A549 (cell line): Measurements from ENCODE around the gene EVPL. TPM values are rescaled to one million over a fixed set of nuclear protein-coding genes. Genes with fewer than 3 reads are reported as not detected.

Experiments used
- ATAC-seq, 2 experiments: fragments of 200-7000 bp in 1 of 2; fragments of >200 bp in 1 of 2; cut with Nextera tagmentation in 1 of 2; cut with Tn5 transposase in 1 of 2; 3 replicates each; pipeline versions ENCODE4 v1.8.0 to v1.9.1; 2018 to 2020; ENCODE audit warnings: mild to moderate bottlenecking in 1 of 2, moderate library complexity in 1 of 2
- CTCF ChIA-PET: fragments of 300-600 bp; sonication (Branson Sonifier 250); formaldehyde crosslinking; extraction: SDS; loops from one replicate; lab custom pipeline; 2021; ENCODE audit warnings: antibody characterized with exemption, inconsistent platforms; lab: Yijun Ruan, JAX
- POLR2A ChIA-PET: fragments of 350-600 bp; formaldehyde crosslinking; extraction: SDS; loops from one replicate; lab custom pipeline; 2021; ENCODE audit warnings: antibody characterized with exemption, inconsistent platforms; lab: Yijun Ruan, JAX
- DNase-seq, 2 experiments: peaks; one replicate each; pipeline versions ENCODE4 v3.0.0 to v3.0.0-alpha.2; 2011 to 2016; ENCODE audit warnings: low read depth in 1 of 2, low spot score in 1 of 2
- FAIRE-seq: peaks from 2 replicates; lab custom pipeline; 2011; peaks lifted over from hg19 to GRCh38; lab: Jason Lieb, UNC
- H3K27ac ChIP-seq, 2 experiments: fragments of >200 bp; sonication (Bioruptor Twin); formaldehyde crosslinking; 3 replicates each; pipeline ENCODE4 v1.5.1; 2016 to 2017
- H3K4me1 ChIP-seq: fragments of >200 bp; sonication (Bioruptor Twin); formaldehyde crosslinking; 3 replicates; pipeline ENCODE4 v1.6.1; 2016
- H3K4me2 ChIP-seq: fragments of >200 bp; sonication (Bioruptor Twin); formaldehyde crosslinking; 3 replicates; pipeline ENCODE4 v1.6.1; 2016
- H3K4me3 ChIP-seq: fragments of >200 bp; sonication (Bioruptor Twin); formaldehyde crosslinking; 3 replicates; pipeline ENCODE4 v1.5.1; 2016
- H3K9me3 ChIP-seq: fragments of >200 bp; sonication (Bioruptor Twin); formaldehyde crosslinking; 3 replicates; pipeline ENCODE4 v1.6.1; 2016
- CBX8 ChIP-seq: fragments of 200-600 bp; sonication (generic); IDR thresholded peaks from 2 replicates; pipeline ENCODE4 v1.6.1; 2016
- HDAC2 ChIP-seq: fragments of 200-600 bp; sonication (generic); IDR thresholded peaks from 2 replicates; pipeline ENCODE4 v1.6.1; 2016
- HOXB13 ChIP-seq: fragments of 250-450 bp; sonication (Bioruptor Pico); IDR thresholded peaks from 2 replicates; pipeline ENCODE4 v1.5.0; 2020; ENCODE audit warnings: low read depth, mild to moderate bottlenecking, moderate library complexity
- JUNB ChIP-seq: fragments of >200 bp; sonication (Bioruptor Twin); formaldehyde crosslinking; IDR thresholded peaks from 2 replicates; pipeline ENCODE4 v1.6.1; 2016
- RAD21 ChIP-seq, 2 experiments: fragments of >200 bp in 1 of 2; sonication (Bioruptor Twin) in 1 of 2; formaldehyde crosslinking in 1 of 2; IDR thresholded peaks in 1 of 2; conservative IDR thresholded peaks in 1 of 2; 2 replicates in 1 of 2; 3 replicates in 1 of 2; pipeline ENCODE4 v1.6.1; 2012 to 2018; ENCODE audit warnings: inconsistent platforms in 1 of 2
- RCOR1 ChIP-seq: fragments of 150-350 bp; IDR thresholded peaks from 2 replicates; pipeline ENCODE4 v1.6.1; 2014; ENCODE audit warnings: antibody characterized with exemption, low read length, low read depth
- SMC3 ChIP-seq: fragments of >200 bp; sonication (Bioruptor Twin); formaldehyde crosslinking; IDR thresholded peaks from 3 replicates; pipeline ENCODE4 v1.6.1; 2018; ENCODE audit warnings: inconsistent platforms
- TFCP2L1 ChIP-seq: fragments of 250-450 bp; sonication (Bioruptor Pico); IDR thresholded peaks from 2 replicates; pipeline ENCODE4 v1.5.0; 2021; ENCODE audit warnings: mild to moderate bottlenecking
- TP53 ChIP-seq: fragments of 250-450 bp; sonication (Bioruptor Pico); IDR thresholded peaks from 2 replicates; pipeline ENCODE4 v1.5.0; 2021; ENCODE audit warnings: mild to moderate bottlenecking, moderate library complexity
- ZC3H11A ChIP-seq: fragments of 450-650 bp; IDR thresholded peaks from 2 replicates; pipeline ENCODE4 v1.6.1; 2014; ENCODE audit warnings: antibody characterized with exemption, mild to moderate bottlenecking
- ZNF302 ChIP-seq: fragments of 250-450 bp; sonication (Bioruptor Pico); IDR thresholded peaks from 2 replicates; pipeline ENCODE4 v1.9.0; 2021; ENCODE audit warnings: inconsistent platforms, mild to moderate bottlenecking, moderate library complexity
- ZSCAN20 ChIP-seq: fragments of 250-450 bp; sonication (Bioruptor Pico); IDR thresholded peaks from 2 replicates; pipeline ENCODE4 v1.8.0; 2022; ENCODE audit warnings: mild to moderate bottlenecking, moderate library complexity
- WGBS: methylation state at CpG from one replicate; pipeline ENCODE4 v1.1.6; 2017; ENCODE audit errors: missing lambda C conversion rate; 5-methylcytosine and 5-hydroxymethylcytosine counted together
- polyA plus RNA-seq, 4 experiments: library from polyadenylated mRNA; depleted of rRNA in 3 of 4; stranded (reverse); fragments of >200 nt; fragmentation: RNase III in 1 of 4; extraction: RNeasy Plus Mini Kit Qiagen cat#74134 plus additional on column Dnase treatment in 1 of 4; gene quantifications; 2 replicates in 3 of 4; 3 replicates in 1 of 4; pipeline ENCODE4 v1.2.3, GENCODE V29; 2011 to 2017
- TF ChIP-seq, protein P1 (sequence below): fragments of >200 bp; sonication (Bioruptor Twin); formaldehyde crosslinking; IDR thresholded peaks from 3 replicates; pipeline ENCODE4 v1.6.1; 2016
- TF ChIP-seq, protein P2 (sequence below): fragments of >200 bp; sonication (Bioruptor Twin); formaldehyde crosslinking; IDR thresholded peaks from 3 replicates; pipeline ENCODE4 v1.5.1; 2016
- TF ChIP-seq, protein P3 (sequence below): fragments of 250-450 bp; sonication (Bioruptor Pico); IDR thresholded peaks from 2 replicates; pipeline ENCODE4 v1.5.0; 2021; ENCODE audit warnings: mild to moderate bottlenecking, moderate library complexity, borderline replicate concordance
- TF ChIP-seq, protein P4 (sequence below): IDR thresholded peaks from 2 replicates; pipeline ENCODE4 v1.6.1; 2012

EVPL gene
- polyA plus RNA-seq, 2 of the 4 experiments (the other 2 are of a cell fraction) = 4.1 to 13.9 TPM

DNA sequence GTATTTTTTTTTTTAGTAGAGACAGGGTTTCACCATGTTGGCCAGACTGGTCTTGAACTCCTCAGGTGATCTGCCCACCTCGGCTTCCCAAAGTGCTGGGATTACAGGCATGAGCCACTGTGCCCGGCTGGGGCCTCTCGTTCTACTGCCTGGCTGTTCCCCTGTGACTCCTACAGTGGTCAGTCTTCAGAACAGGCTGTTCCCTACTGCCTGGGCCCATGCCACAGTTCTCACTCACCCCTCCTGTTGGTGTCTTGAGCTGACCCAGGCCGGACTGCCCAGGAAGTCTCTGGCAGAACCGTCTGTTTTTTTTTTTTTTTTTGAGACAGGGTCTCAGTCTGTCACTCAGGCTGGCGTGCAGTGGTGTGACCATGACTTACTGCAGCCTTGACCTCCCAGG lies 23.2 kb downstream of the EVPL start:
- Histone ChIP-seq H3K27ac (no peak overlapping the region), H3K4me2 (no peak overlapping the region), H3K9me3 (no peaks in the 10 kb centered on the region), H3K4me1 (peaks cover 3% of the 10 kb centered on the region; the same call in 1 of the 3 replicates), H3K4me3 (no peak overlapping the region)
- ChIA-PET CTCF (interaction anchor here (0.6 to 24.2 kb wide), 19 partner anchors 8 to 276 kb away, joined by 3 to 408 read pairs (median 7); partner anchors contain the start of genes EVPL, EXOC7, MRPL38 and TRIM65), POLR2A (interaction anchor here (0.7 kb wide), 1 partner anchor 138 kb away, joined by 4 read pairs; no protein-coding TSS in a partner anchor)
- DNase-seq (no peak), ATAC-seq (no peak), FAIRE-seq (no peak)
- 95% methylated on average over 6 of the region's 6 CpGs for WGBS
- TF ChIP-seq TFCP2L1 = no peak

DNA sequence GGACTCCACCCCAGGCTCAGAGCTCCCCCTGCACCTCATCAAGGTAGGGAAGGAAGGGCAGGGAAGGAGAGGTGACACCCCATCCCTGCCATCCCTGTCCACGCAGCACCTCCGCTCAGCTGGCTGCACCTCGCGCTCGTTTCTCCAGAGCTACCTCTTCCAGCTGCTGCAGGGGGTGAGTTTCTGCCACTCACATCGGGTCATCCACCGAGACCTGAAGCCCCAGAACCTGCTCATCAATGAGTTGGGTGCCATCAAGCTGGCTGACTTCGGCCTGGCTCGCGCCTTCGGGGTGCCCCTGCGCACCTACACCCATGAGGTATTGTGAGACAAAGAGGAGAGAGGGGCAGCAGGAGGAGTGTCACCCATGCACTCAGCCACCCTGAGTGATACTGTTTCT lies 25.0 kb downstream of the EVPL start:
- Histone ChIP-seq H3K4me3 (no peak overlapping the region), H3K9me3 (no peaks in the 10 kb centered on the region), H3K27ac (no peak overlapping the region), H3K4me2 (no peak overlapping the region), H3K4me1 (peaks cover 11% of the 10 kb centered on the region; the same call in 2 of the 3 replicates)
- no peak for DNase-seq
- FAIRE-seq = no peak
- ChIA-PET POLR2A (interaction anchor here (1.5 kb wide), 1 partner anchor 23 kb away, joined by 6 read pairs; the partner anchor contains the start of genes ACOX1 and TEN1), CTCF (interaction anchor here (1.0 to 24.2 kb wide), 15 partner anchors 13 to 302 kb away, joined by 3 to 408 read pairs (median 5); partner anchors contain the start of genes ACOX1, MRPL38, TEN1 and WBP2)
- ATAC-seq = no peak
- no peak for TF ChIP-seq CBX8
- TF ChIP-seq HDAC2 = no peak
- no peak for TF ChIP-seq ZSCAN20 (CRISPR knock-in tag)
- no peak for TF ChIP-seq TP53 (CRISPR knock-in tag)
- 97% methylated on average over 12 of the region's 12 CpGs for WGBS

DNA sequence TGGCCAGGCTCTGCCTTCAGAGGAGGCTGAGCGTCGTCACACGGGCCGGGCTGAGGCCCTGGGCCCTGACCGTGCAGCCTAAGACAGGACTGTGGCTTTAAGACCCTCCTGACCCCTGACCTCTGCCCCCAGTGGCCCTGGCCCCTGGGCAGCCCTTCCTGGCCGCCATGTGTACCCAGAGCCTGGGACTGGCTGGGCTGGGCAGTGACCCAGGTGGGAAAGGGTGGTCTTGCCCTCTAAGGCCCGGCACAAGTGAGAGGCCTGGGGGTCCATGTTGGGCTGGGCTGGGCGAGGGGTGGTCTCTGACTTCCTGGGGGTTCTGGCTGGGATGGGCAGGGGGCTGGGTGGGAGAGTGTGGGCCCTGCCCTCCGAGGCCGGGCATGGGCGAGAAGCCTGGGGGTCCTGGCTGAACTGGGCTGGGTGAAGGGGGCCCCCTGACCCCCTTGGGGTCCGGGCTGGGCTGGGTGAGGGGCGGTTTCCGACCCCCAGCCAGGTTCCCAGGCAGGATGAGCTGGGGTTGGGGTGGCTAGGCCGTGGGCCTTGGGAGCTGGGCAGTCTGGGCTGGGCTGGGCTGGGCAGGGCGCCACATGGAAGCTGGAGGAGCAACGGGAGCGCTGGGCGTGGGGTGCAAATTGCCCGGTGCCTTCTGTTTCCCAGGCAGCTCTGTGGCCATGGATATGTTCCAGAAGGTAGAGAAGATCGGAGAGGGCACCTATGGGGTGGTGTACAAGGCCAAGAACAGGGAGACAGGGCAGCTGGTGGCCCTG lies 26.2 kb downstream of the EVPL start, which contains the start of gene CDK3:
TSS of gene CDK3 (plus strand) at position 101 of the 767 bp plus-strand sequence. CDS start at position 672, 571 bp downstream.
- WGBS = 74% methylated on average over 17 of the region's 21 CpGs
- Histone ChIP-seq H3K4me3 (no peak within 1 kb of the TSS), H3K9me3 (no peaks in the 10 kb centered on the region), H3K4me1 (peaks cover 15% of the 10 kb centered on the region; the same call in 2 of the 3 replicates), H3K27ac (peak within 1 kb of the TSS in 1 of 2 experiments; percentile 52; a peak in 2 of 6 replicates), H3K4me2 (no peak within 1 kb of the TSS)
- DNase-seq = no peak
- ChIA-PET CTCF (interaction anchor here (0.6 to 24.2 kb wide), 38 partner anchors 9 to 383 kb away, joined by 3 to 408 read pairs (median 4); partner anchors contain the start of genes ACOX1, FBF1, MRPL38 and SPHK1), POLR2A (interaction anchor here (1.3 kb wide), 1 partner anchor 120 kb away, joined by 4 read pairs; no protein-coding TSS in a partner anchor)
- ATAC-seq = no peak; a peak in 1 of 6 replicates
- FAIRE-seq = no peak
- TF ChIP-seq ZNF302 (no peak), RAD21 (conservative IDR thresholded peaks at IDR 0.05 in 1 of 2, IDR thresholded peaks at IDR 0.05 in 1 of 2) (0 out of 5 replicates have a peak, but pooled peaks of 1 of the 2 experiments have one; percentile 2)
- TF ChIP-seq, protein P1, sequence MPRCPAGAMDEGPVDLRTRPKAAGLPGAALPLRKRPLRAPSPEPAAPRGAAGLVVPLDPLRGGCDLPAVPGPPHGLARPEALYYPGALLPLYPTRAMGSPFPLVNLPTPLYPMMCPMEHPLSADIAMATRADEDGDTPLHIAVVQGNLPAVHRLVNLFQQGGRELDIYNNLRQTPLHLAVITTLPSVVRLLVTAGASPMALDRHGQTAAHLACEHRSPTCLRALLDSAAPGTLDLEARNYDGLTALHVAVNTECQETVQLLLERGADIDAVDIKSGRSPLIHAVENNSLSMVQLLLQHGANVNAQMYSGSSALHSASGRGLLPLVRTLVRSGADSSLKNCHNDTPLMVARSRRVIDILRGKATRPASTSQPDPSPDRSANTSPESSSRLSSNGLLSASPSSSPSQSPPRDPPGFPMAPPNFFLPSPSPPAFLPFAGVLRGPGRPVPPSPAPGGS = no peak
- TF ChIP-seq, protein P2, sequence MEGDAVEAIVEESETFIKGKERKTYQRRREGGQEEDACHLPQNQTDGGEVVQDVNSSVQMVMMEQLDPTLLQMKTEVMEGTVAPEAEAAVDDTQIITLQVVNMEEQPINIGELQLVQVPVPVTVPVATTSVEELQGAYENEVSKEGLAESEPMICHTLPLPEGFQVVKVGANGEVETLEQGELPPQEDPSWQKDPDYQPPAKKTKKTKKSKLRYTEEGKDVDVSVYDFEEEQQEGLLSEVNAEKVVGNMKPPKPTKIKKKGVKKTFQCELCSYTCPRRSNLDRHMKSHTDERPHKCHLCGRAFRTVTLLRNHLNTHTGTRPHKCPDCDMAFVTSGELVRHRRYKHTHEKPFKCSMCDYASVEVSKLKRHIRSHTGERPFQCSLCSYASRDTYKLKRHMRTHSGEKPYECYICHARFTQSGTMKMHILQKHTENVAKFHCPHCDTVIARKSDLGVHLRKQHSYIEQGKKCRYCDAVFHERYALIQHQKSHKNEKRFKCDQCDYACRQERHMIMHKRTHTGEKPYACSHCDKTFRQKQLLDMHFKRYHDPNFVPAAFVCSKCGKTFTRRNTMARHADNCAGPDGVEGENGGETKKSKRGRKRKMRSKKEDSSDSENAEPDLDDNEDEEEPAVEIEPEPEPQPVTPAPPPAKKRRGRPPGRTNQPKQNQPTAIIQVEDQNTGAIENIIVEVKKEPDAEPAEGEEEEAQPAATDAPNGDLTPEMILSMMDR = peak; percentile 31; the same call in 2 of the 3 replicates

DNA sequence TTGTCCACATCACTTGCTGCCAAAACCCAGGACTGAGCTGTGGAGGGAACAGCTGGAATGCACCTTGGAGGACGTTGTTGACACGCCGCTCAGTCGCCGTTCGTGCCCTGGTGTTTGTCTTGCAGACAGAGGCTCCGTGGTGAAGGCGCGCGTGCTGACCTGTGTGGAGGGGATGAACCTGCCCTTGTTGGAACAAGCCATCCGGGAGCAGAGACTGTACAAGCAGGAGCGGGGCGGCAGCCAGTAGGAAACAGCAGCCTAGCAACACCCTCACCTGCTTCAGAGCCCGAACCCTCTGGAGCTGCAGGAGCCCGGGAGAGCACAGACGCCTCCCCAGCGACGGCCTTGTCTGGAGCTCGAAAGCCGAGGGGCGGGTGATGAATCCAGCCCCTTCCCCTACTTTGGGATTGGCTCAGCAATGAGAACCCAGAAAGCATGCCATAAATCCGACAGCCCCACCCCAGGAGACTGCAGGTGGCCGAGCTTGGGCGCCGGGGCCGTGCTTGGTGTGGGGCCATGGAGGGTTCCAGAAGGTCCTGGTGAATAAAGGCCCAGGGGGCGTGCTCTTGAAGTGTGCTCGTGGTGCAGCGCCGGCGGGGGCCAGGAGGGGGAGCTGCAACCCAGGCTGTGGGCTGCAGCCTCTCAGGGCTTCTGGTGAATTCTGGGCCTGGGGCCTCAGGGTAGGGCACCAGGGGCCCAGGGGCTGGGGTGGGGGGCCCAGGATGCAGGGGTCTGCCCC lies 26.9 kb downstream of the EVPL start:
- no peak overlapping the region for H3K4me2 ChIP-seq
- FAIRE-seq (no peak), ATAC-seq (peak; percentile 68 to 84; a peak in 5 of 6 replicates), DNase-seq (peak; percentile 73 to 96)
- no peaks in the 10 kb centered on the region for H3K9me3 ChIP-seq
- ChIA-PET POLR2A (interaction anchor here (0.9 to 1.3 kb wide), 2 partner anchors 95 to 121 kb away, joined by 3 to 4 read pairs; partner anchors contain the start of gene MRPL38), CTCF (interaction anchor here (0.6 to 24.2 kb wide), 45 partner anchors 10 to 685 kb away, joined by 3 to 408 read pairs (median 4); partner anchors contain the start of genes ACOX1, FBF1, MRPL38 and SPHK1)
- peak overlapping the region in 1 of 2 experiments; percentile 52; a peak in 2 of 6 replicates for H3K27ac ChIP-seq
- H3K4me3 ChIP-seq = no peak overlapping the region
- WGBS = 64% methylated on average over 27 of the region's 31 CpGs
- H3K4me1 ChIP-seq = peaks cover 15% of the 10 kb centered on the region; the same call in 2 of the 3 replicates
- no peak for TF ChIP-seq HOXB13
- TF ChIP-seq, protein P3, sequence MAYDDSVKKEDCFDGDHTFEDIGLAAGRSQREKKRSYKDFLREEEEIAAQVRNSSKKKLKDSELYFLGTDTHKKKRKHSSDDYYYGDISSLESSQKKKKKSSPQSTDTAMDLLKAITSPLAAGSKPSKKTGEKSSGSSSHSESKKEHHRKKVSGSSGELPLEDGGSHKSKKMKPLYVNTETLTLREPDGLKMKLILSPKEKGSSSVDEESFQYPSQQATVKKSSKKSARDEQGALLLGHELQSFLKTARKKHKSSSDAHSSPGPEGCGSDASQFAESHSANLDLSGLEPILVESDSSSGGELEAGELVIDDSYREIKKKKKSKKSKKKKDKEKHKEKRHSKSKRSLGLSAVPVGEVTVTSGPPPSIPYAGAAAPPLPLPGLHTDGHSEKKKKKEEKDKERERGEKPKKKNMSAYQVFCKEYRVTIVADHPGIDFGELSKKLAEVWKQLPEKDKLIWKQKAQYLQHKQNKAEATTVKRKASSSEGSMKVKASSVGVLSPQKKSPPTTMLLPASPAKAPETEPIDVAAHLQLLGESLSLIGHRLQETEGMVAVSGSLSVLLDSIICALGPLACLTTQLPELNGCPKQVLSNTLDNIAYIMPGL (CRISPR knock-in tag) = no peak
- TF ChIP-seq JUNB = no peak
- peak; percentile 41; the same call in 1 of the 3 replicates for TF ChIP-seq SMC3
- TF ChIP-seq, protein P4, sequence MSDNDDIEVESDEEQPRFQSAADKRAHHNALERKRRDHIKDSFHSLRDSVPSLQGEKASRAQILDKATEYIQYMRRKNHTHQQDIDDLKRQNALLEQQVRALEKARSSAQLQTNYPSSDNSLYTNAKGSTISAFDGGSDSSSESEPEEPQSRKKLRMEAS = peak; percentile 60; the same call in 1 of the 2 replicates
- TF ChIP-seq, protein P2 = peak; percentile 77
- TF ChIP-seq ZC3H11A = no peak
- no peak for TF ChIP-seq RCOR1
- peak; percentile 72 to 74 for TF ChIP-seq RAD21 (conservative IDR thresholded peaks at IDR 0.05 in 1 of 2, IDR thresholded peaks at IDR 0.05 in 1 of 2)
